ENCODE data around the gene PLA2G12B.

DNA sequence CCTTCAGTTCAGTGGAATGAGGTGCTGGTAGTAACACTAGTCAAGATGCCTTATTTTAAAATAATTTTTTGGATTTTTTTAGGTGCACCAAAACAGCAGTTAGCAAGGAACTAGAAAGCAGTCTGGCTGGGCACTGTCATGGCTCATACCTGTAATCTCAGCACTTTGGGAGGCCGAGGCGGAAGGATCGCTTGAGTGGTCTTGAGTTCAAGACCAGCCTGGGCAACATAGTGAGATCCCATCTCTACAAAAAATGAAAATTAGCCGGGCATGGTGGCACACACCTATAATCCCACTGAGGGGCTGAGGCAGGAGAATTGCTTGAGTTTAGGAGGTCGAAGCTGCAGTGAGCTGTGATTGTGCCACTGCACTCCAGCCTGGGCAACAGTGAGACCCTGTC is 25.8 kb downstream of the PLA2G12B start:
- TF ChIP-seq, protein P1, sequence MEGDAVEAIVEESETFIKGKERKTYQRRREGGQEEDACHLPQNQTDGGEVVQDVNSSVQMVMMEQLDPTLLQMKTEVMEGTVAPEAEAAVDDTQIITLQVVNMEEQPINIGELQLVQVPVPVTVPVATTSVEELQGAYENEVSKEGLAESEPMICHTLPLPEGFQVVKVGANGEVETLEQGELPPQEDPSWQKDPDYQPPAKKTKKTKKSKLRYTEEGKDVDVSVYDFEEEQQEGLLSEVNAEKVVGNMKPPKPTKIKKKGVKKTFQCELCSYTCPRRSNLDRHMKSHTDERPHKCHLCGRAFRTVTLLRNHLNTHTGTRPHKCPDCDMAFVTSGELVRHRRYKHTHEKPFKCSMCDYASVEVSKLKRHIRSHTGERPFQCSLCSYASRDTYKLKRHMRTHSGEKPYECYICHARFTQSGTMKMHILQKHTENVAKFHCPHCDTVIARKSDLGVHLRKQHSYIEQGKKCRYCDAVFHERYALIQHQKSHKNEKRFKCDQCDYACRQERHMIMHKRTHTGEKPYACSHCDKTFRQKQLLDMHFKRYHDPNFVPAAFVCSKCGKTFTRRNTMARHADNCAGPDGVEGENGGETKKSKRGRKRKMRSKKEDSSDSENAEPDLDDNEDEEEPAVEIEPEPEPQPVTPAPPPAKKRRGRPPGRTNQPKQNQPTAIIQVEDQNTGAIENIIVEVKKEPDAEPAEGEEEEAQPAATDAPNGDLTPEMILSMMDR (IDR thresholded peaks at IDR 0.05; ENCODE audit: insufficient read depth, low read length, poor library complexity, severe bottlenecking), result no peak
- no peak for TF ChIP-seq EZH2phosphoT487 (conservative IDR thresholded peaks at IDR 0.05; ENCODE audit: low read length)

Measured in SU-DHL-6 (cell line).